Gastrocnemius medialis (tissue), 4 donors: ENCODE results near the gene RNF128.

ENCODE experiments used
- POLR2A ChIP-seq, 2 donors: fragments of 450-650 bp; IDR thresholded peaks; one replicate each; pipeline ENCODE4 v1.6.1; 2017; ENCODE audit warnings: antibody characterized with exemption in 2 of 2, mild to moderate bottlenecking in 2 of 2, moderate library complexity in 2 of 2
- TF ChIP-seq, protein P1 (sequence below), 5 experiments: fragments of 450-650 bp in 3 of 5; fragments of 200-600 bp in 2 of 5; sonication (generic) in 2 of 5; IDR thresholded peaks in 4 of 5; conservative IDR thresholded peaks in 1 of 5; 1 replicate in 4 of 5; 2 replicates in 1 of 5; pipeline ENCODE4 v1.5.1; 2016 to 2019; ENCODE audit warnings: antibody characterized with exemption in 5 of 5, mild to moderate bottlenecking in 3 of 5, moderate library complexity in 3 of 5

DNA sequence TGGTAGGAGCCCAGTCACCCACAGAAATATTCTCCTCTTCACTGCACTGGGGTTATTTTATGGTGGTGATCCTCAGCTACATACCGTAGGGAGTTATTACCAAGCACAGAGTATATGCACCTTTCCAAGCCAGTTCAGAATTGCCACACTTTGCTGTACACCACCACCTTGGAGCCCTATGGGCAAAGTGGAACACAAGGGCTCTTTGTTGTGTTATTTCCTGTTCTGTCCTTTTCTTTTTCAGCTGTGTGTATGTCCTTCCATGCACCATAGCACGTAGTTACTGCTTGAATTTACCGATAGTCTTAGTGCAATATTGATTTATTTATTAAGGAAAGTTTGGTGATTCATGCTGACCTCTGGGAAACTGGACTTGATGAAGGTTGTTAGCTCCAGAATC is 8.3 kb downstream of the RNF128 start:
- no peak for TF ChIP-seq POLR2A (IDR thresholded peaks at IDR 0.05)
- TF ChIP-seq, protein P1, sequence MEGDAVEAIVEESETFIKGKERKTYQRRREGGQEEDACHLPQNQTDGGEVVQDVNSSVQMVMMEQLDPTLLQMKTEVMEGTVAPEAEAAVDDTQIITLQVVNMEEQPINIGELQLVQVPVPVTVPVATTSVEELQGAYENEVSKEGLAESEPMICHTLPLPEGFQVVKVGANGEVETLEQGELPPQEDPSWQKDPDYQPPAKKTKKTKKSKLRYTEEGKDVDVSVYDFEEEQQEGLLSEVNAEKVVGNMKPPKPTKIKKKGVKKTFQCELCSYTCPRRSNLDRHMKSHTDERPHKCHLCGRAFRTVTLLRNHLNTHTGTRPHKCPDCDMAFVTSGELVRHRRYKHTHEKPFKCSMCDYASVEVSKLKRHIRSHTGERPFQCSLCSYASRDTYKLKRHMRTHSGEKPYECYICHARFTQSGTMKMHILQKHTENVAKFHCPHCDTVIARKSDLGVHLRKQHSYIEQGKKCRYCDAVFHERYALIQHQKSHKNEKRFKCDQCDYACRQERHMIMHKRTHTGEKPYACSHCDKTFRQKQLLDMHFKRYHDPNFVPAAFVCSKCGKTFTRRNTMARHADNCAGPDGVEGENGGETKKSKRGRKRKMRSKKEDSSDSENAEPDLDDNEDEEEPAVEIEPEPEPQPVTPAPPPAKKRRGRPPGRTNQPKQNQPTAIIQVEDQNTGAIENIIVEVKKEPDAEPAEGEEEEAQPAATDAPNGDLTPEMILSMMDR (IDR thresholded peaks at IDR 0.05 in 4 of 5, conservative IDR thresholded peaks at IDR 0.05 in 1 of 5), result no peak
